GM19467 (cell line): Measurements from ENCODE around the gene ERP27.

Experiments
- ATAC-seq: cut with Tn5 transposase; IDR thresholded peaks from one replicate; pipeline ENCODE4 v1.9.1; 2021; ENCODE audit warnings: mild to moderate bottlenecking, moderate library complexity; ENCODE audit not compliant: unreplicated experiment

Gene ERP27

DNA sequence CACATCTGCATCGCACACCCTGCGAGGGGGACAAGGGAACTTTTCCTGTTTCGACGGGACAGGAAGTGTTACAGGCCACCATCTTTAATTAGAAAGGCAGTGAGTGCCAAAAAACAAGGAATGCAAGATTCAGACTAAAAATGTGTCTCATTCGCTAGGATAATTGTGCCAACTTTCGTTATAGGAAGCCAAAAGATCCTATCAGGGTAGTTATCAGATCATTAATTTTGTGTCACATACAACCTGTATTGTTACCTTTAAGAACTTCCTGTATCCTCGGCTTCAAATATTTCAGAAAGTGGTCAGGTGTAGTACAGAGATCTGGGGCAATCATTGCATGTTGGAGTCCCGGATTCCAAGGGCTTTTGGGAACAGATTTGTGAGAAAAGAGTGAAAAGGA, 33.5 kb downstream of the ERP27 start:
- no peak for ATAC-seq

- no peak for ATAC-seq
Observed at GRCh38 chr12:14903386-14904098, 34.8 kb downstream of the ERP27 start.

GRCh38 chr12:14902465-14902864, 35.9 kb downstream of the ERP27 start:
- ATAC-seq = no peak

- ATAC-seq = no peak
Observed at GRCh38 chr12:14901228-14901562, 37.1 kb downstream of the ERP27 start.

- no peak for ATAC-seq
Observed at GRCh38 chr12:14900521-14901227, 37.7 kb downstream of the ERP27 start.

DNA sequence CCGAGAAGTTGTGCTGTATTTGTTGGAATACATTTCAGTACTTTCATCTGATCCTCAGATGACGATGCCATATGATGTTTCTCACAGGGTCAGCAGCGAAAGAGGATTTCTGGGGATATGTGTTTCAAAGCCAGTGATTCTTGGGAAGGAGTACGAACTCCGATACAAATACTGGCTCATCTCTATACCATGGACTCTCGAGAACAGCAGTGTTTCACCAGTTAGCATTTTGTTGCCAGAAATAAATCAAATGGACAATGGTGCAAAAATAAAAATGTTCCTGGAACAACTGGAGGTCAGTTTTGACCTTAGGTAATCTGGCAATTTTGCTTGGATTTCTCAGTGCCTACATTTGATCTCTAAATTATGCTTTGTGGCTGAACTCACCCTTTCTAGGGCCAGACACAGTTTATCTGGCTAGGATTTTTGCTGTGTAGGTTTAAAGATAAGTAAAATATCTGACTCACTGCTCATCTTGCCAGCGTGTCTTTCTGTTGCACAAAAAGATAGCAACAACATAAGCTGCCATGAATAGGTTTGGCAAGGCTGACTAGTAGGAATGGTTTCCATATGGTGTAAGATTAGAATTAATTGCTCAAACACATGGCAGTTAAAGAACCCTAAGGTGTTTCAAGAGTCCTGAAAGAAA, 41.7 kb downstream of the ERP27 start:
- ATAC-seq = no peak

- ATAC-seq = no peak
Observed at GRCh38 chr12:14893506-14894250, 44.7 kb downstream of the ERP27 start.

DNA sequence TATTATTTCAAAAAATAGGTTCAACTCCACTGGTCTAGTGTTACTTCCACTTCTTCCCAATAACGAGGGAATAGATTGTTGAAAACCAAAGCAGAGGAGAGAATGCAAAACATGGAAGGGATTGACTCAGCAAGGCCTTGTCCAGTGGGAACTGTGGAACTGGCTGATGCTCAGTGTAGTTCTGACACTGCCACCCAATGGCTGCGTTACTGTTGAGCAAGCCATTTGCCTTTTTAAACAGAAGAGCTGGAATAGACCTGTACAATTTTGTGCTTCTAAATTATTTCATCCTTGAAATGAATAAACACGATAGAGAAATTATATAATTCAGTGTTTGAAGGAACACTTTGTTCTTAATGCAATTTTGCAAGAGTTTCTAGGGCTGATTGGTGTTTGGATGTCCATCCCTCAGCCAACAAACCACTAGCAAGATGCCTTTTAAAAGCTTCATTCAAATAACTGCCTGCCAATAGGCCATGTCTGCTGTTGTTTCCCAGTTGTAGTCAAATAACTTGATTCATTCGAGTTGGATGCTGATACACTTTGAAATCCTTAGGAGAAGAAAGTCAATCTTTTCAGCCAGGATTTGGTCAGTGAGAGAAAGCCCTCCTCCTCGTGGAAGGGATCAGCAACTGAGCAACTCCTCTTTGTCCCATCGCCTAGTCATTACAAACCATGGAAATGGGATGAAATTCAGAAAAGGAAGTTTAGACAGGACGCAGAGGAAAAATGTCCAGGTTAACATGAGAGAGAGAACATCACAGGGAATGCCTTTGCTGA, 45.4 kb downstream of the ERP27 start:
- ATAC-seq = no peak

- ATAC-seq = no peak
Observed at GRCh38 chr12:14890701-14891100, 47.6 kb downstream of the ERP27 start.

DNA sequence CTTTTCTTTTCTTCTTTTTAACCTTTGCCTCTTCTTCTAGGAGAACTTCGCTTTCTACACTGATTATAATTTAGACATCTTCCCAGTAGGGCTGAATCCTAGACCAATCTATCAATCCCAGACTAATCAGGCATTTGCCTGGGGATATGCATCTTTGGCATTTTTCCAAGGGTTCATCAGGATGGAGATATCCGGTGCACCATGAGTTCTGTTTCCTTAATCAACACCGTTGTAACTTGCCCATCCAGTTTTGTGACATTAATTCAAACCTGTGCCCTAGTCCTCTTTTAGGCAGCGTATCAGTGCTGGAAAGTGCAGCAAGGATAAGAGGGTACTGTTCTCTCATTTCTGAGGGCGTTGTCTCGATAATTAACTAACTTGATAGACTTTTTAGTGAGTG, 52.1 kb downstream of the ERP27 start:
- ATAC-seq = no peak

DNA sequence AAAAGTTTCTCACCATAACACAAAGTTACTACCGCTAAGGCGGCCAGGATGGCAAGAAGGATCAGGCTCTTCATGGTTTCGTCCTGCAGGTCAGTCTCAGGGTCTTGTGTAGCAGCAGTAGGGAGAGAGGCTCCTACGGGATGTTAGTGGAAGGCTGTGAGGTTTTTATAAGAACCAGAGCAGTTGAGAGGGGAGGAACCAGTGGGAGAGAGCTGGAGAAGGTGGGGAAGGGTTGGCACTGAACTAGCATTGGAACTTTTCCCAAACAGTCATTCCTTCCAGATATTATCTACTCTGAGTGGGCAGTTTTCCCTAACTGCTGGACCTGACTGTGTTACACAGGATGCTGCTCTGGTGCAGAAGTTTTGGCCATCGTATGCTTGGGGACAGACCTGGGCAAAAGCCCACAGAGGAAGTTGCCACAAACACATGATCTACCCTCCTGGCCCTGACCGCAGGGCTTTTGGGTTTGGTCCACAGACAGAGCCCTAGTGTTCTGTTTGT, 52.6 kb downstream of the ERP27 start, which contains the start of gene MGP:
MGP (minus strand) TSS at position 137 of the 504 bp plus-strand sequence; CDS start at position 74, 63 bp downstream.
- ATAC-seq = no peak

DNA sequence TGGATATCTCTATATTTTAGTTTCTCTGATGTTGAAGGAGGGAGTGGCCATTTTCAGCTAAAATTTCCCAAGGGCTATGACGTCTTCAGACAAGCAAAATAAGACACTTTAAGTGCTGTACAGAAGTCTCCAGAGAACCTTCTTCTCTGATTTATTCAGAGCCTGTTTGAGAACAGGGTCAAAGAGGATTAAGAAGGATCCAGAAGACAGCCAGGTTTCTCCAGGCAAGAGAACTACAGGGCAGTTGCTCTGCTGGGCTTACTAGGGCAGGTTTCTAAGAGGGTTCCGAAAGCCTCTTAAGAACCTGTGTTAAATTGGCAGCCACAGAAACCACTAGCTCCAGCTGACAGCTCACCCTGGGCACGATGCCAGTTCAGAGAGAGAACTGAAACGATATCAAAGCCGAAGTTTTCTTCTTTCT, 53.9 kb downstream of the ERP27 start:
- ATAC-seq = peak; percentile 99

GRCh38 chr12:14883686-14884085, 54.7 kb downstream of the ERP27 start:
- no peak for ATAC-seq

GRCh38 chr12:14880890-14881453, 57.4 kb downstream of the ERP27 start:
- no peak for ATAC-seq

DNA sequence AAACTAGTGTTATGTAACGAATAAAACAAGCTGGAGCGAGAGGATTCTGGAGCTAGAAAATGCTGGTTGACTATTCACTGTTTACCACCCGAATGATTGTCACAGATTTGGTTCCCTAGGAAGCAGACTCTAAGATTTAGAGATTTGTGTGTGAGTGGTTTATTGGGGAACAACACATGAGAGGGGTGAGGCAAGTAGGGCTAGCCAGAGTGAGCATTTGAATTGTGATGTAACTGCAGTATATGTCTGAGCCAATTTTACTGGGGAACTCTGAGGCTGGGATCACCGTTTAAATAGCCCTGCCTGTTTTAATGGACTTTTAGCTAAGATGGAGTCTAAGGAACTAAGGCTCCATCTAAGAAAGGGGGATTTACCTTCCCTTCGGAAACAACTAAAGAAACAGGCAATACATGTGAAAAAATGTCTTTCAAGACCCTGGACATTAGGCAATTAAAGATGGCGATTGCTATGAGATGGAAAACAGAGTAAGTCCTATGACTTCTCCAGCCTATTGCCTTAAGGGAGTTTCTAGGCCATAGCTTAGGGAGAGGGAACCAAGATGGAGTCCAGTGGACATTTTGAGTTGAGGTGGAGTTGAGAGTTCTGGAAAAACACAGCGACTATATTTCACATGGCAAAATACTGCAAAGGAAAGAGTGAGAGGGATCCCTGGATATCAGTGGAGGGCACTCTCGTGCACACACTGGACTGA, 59.0 kb downstream of the ERP27 start:
- ATAC-seq = no peak

DNA sequence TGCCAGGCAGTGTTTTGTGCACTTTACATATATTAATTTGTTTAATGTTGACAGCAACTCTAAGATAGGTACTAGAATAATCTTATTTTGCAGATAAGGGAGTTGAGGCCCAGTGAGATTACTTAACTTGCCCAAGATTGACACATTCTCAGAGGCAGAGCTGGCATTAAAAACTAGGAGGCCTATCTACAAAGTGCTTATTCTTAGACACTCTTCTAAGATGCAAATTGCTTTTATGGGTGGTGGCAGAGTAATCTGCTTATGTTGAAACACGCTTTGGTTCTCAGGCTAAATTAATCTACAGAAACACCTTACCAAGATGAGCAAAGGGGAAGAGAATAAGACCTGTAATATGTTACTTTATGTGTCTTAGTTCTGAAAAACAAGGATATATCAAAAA, 59.8 kb downstream of the ERP27 start:
- no peak for ATAC-seq

- no peak for ATAC-seq
Observed at GRCh38 chr12:14876833-14877232, 61.5 kb downstream of the ERP27 start.

- ATAC-seq = no peak
Observed at GRCh38 chr12:14874882-14875281, 63.5 kb downstream of the ERP27 start.

DNA sequence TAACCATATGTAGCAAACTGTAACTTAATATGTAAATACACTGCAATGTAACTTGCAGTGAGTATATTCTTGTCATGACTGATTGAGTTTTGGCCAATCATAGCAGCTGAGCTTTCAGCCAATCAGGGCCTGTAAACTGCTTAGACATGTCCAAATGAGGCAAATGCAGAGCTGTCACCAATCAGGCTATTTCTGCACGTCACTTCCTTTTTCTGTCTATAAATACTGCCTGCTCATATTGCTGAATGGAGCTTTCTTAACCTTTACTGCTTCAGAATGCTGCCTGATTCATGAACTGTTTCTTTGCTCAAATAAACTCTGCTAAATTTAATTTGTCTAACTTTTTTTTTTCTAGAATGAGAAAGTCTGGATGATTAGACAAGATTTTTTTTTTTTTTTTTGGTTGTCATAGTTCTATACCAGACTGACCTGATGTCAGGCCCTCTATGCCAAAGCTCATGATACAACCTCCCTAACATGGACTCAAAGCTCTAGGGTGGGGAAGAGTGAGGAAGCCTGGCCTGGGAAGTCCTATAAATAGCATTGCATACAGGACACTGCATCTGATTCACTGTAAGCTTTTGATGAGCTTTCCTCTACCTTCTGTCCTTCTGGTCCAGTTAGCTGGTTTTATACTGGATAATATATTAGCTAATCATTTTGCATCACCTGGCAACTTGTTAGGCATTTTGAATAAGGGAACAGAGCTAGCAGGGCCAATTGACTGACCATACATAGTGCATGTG, 64.7 kb downstream of the ERP27 start:
- ATAC-seq = no peak
